HG02763 (cell line): ENCODE data around the gene CNTFR.

Experiments used
- ATAC-seq: cut with Tn5 transposase; IDR thresholded peaks from one replicate; pipeline ENCODE4 v1.9.1; 2021; ENCODE audit warnings: mild to moderate bottlenecking, moderate library complexity; ENCODE audit not compliant: unreplicated experiment

The CNTFR gene

DNA sequence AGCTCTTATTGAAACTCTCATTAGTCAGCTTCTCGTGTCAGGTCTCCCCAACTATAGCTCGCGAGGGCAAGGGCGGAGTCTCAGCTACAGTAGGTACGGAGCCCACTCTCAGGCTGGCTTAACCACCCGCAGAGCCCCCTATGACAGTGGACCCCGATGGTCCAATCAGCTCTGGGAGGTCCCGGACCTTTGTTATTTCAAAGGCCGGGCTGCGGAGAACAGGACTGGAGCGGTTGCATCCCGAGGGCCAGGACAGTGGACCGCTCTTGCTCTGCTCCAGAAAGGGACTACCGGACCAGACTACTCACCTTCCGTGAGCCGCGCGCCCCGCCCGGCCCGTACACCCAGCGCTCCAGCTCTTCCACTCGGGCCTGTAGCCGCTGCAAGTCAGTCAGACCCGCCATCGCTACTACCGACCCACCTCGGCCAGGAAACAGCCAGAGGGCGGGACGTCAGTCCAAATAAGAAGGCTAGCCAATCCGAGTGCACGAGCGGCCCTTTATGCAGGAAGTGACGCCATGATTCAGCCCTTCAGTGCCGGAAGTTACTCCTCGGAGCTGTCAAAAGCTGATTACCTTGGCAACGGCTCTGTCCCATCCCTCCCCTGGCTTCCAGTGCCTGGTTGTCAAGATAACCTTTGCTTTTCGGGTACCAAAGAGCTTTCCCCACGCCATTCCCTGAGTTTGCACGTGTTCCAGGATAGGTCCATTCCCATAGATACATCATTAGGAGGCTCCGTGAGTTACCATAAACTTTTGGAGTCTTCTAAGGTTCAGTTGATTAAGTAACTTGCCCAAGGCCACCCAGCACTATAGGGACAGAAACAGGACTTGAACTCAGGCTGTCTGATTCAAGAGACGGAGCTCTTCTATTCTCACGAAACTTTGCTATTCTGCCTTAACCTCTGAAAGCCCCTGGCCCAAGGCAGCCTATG is 30.8 kb upstream of the CNTFR start, which contains the start of gene DCTN3:
DCTN3 (minus strand) TSS at position 435 of the 934 bp plus-strand sequence; CDS start at position 404, 31 bp downstream.
- ATAC-seq: peak; percentile 99

DNA sequence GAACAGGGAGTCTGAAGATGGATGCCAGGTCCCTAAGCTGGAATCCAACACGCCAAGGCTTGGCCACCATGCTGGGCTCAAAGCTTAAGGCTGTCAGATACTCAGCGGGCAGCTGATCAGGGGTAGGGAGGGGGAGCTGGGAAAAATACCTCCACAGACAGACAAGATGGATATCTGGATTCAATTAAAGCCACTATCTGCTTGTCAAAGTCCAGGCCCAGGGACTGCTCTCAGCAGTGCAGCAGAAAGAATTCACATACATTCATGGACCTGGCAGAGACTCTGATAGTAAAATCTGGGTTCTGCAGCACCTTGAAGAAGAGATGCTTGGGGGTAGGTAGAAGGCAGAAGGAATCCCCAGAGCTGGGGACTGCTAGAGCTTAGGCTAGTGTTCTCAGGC is 25.6 kb upstream of the CNTFR start:
- ATAC-seq: no peak

DNA sequence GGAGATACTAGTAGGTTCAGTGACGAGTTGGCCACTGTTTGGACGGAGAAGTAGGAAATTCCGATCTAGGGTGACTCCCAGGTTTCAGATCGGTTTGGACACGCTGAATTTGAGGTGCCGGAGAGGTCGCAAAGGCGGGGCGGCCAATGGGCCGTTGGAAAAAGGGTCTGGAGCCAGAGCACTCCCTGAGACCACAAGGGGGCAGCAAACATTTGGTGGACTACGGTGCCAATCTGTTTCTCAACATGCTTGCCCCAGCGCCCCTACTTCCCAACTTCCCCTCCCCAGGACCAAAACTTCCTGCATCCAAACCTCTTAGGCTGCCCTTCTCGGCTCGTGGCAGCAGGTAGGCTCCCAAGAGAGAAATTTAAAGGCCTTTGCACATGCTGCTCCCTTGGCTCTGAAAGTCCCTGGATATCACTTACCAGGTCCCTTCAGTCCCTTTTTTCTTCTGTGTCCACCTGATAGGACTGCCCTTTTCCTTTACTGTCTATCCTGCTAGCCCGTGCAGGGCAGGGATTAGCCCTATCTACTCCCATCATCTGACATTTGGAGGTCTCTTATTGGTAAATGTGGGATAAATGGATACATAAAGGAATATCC is 23.4 kb upstream of the CNTFR start:
- no peak for ATAC-seq

DNA sequence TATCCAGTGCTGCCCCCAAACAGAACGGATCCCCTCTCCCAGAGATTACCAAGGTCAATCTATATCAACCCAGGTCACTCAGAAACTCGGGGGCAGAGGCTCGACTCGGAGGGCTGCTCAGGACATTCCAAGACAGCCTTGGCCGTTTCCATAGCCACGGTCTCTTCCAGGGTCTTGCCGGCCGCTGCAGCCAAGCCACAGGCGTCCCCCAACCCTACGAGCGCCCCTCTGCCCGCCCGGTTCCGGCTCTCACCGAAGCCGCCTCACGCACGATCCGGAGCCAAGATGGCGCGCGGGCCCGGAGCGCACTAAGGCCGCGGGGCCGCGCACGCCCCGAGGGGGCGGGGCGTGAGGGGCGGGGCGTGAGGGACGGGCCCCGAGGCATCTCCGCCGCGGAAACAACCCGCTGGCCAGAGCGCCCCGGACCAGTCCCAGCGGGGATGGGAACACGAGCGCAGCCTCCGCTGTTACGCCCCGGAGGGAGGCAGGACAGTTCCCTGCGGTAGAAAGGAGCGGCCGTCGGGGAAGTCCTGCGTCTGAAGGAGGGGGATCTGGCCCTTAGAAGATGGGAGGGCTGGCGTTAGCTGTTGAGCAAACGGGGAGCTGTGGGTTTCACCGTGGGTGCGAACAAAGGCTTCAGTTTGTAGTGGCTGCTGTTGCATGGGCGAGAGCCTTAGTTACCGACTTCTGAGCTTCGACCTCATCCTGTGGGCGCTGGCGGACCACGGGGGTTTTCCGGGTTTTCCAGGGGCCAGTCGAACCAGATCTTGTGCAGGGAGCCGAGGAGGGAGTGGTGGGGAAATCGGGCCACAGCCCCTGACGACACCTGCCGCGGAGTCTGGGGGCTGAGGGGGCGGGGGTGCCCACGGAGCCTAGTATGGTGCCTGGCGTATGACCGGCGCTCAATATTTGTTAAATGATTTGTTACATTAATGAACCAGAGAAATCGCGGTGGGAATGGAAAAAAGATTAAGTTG is 22.6 kb upstream of the CNTFR start, which contains the start of gene RPP25L:
RPP25L (minus strand) TSS at position 287 of the 977 bp plus-strand sequence. CDS start 801 bp downstream, outside the sequence.
- peak; percentile 81 for ATAC-seq

DNA sequence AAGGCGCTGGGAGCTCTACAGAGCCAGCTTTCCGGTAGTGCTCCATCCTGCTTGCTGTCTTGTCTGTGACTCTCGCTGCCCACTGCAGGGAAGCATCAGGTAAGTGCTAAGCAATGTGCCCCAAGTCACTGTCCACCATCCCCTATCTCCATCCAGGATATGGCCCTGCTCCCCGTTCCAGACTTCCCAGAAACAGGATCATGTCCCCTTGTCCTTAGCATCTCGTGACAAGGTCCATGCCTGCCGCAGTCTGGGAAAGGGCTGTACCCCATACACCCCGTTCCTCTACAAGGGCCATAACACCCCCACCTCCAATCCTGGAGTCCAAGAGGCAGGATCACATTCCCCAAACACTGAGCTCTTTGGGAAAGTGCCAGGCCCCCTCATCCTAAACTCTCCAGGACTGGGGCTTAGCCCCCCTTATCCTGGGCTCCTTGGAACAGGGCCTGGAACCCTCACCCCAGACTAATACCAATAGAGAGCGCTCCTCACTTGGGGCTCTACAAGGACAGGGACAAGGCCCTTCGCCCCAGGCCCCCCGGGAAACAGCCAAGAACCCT is 21.8 kb upstream of the CNTFR start:
- no peak for ATAC-seq

DNA sequence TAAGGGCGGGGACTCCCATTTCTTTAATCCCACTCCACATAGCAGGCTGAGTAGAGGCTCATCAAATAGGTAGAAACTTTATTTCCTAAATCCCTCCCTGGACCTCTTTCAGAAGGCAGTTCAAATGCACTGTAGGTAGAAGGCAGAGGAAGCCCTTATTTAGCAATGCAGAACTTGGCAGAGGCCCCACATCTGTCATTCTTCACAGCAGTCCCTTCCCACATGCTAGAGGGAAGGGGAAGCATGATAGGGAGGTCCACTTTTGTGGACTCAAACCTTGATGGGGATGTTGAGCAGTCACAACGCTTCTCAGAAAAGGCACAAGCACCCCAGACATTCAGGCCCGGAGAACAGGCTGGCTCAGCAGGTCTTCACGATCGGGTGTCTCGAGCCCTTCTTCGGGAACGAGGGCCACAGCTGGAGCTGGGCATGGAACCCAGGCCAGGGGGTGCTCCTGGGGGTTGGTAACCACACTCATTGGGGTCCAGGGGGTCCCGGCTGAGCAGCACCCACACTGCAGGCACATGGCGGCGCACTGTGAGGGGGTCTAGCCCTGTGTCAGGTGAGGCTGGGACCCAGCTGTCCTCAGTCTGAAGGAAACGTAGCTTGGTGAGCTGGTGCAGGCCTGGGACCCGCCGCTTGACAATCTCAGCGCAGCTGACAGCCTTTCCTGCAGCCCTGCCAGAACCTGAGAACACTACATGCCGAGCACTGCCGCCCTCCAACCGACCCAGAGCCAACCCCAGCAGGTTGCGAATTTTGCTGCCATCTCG is 21.1 kb upstream of the CNTFR start:
- ATAC-seq: no peak

DNA sequence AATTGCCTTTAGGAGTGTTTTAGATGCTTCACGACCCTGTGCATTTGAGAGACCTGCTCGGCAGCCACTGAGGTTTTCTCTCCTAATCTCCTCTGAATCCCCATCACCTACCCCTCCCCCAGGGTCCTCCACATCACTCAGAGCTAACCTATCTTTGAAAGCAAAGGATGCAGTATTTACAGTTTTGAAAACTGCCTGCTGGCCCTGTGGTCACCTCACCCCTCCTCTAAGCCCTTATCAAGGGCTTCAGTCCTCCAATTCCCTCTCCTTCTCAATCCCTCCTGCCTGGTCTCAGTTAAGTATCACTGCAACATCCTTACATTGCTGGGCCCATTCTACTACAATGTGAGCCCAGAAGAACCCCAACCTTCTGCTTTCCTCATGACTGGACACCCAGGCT is 17.8 kb upstream of the CNTFR start:
- no peak for ATAC-seq

DNA sequence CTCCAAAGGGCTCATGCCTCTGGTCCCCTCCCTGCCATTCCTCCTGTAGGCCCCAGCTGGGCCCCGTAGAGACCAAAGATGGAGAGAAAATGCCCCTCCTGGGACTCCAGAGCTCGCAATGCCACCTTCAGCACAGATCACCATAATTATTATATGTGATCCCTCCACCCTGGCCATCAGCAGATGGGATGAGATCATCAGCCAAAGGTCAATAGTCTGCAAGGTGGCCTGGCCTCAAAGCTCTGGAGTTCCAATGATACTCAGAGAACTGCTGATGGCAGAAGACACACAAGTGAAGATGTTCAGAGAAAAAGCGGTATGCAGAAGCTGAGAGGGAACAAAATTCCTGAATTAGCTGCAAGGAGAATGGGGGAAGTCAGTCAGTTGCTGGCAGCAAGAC is 17.4 kb upstream of the CNTFR start:
- ATAC-seq: no peak

DNA sequence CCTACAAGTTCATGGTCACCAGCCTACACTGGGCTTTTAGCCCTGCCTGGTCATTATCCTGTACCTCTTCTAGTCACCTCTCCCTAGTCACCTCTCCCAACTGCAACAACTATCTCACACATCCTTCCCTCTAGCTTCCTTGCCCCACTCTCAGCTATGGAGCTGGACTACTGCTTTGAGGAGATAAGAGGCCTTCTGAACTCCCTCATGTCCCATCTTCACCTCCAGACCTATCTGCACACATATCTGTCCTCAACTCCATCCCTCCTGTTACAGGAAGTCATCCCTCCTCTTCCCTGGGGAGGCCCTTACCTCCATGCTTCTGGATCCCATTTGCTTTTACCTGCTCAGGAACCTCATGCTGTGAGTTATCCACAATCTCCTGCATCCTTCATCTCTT is 16.7 kb upstream of the CNTFR start:
- no peak for ATAC-seq

DNA sequence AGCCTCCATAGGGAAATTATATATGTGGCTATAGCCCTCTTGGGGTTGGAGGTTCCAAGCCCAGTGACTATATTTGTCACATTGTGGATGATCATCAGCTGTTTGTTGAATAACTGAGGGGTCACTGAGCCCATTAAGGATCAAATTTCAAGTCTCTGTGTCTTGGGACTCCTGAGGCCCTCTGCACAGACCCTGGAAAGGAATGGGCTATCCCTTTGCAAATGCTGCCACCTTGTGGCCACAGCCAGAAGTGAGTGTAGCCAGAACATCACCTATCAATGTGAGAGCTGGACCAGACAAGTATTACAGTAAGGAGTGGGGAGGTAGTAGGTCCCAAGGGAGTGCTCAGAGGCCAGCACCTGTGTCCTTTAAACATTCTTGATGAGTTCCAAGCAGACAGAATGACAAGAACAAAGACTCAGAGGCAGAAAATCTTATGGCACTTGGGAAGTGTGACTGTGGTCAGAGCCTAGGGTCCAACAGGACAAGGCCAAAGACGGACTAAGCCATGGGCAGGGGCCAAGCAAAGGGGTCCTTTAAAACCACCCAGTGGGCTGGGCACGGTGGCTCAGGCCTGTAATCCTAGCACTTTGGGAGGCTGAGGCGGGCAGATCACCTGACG is 14.2 kb upstream of the CNTFR start:
- peak; percentile 66 for ATAC-seq

DNA sequence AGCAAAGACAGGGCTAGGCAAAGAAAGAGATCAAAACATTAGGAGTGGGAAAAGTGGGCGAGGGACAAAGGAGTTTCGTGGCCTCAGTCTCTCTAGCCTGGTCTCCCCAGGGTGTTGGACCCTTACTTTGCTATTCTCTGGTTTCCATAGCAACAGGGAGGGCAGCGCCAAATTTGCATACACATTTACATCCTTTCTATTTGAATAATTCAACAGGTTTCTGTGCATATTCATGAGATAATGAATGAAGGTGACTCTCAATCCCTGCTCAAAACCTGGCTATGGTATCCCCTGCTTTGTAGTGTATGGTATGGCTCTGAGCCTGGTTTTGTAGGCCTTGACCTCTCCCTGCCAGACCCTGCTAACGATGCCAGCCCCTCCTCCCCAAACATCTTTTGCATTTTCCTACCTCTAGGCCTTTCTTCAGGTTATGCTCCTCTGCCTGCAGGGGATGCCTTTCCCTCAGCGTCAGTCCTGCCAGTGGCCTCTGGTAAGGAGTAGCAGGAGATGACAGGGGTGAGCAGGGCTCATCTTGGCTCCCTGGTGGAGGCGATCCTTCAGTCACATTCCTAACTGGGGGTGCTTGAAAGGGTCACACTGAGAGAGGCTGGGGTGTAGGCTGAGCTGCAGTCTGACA is 12.5 kb upstream of the CNTFR start:
- no peak for ATAC-seq

DNA sequence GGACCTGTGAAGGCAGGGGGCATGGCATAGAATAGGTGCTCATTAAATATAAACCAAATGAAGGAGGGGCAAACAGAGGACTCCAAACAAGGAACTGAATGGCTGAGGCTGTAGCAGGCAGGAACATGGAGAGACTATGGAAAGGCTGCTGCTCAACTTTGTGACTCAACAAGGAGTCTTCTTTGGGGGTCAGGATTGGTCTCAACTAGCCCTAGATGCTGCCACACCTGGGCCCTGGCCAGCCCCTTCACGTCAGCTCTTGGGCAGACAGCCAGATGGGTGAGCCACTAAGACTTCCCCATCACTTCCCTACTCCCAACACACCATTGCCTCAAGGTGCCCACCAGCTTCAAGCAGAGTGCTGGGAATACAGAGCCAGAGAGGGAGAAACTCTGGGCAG is 11.4 kb upstream of the CNTFR start:
- no peak for ATAC-seq

DNA sequence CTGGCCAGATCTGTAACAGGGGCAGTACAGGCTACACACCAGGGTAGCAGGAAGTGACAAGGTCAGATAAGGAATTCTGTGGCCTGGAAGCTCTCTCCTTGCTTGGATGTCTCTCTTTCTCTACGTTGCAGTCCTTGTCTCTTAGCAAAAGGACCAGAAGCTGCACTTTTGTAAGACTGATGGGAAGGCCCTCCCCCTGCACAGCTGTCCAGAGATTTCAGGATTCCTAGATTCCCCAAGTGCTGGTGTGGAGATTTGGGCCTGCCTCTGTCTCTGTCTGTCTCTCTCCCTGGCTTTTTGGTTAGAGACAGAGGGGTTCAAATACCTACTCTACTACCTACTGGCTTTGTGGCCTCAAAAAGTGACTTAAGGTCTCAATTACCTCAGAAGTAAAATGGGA is 10.0 kb upstream of the CNTFR start:
- ATAC-seq: no peak

DNA sequence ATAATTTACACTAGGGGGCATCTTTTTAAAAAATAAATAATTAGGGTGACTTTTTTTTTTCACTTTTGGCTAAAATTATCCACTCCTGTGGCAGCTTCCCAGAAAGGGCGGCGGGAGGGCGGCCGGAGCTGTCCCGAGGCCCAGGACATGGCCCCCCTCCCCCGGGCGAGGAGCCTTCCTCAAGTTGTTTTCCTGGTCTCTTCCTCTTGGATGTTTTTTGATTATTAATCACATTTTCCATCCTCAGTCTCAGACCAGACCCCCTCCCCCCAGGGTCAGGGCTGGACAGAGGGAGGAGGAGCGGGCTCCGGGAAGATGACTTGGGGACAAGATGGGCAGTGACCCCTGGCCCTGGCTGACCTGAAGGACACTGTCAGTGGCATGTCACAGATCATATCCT is 4.7 kb upstream of the CNTFR start:
- no peak for ATAC-seq

DNA sequence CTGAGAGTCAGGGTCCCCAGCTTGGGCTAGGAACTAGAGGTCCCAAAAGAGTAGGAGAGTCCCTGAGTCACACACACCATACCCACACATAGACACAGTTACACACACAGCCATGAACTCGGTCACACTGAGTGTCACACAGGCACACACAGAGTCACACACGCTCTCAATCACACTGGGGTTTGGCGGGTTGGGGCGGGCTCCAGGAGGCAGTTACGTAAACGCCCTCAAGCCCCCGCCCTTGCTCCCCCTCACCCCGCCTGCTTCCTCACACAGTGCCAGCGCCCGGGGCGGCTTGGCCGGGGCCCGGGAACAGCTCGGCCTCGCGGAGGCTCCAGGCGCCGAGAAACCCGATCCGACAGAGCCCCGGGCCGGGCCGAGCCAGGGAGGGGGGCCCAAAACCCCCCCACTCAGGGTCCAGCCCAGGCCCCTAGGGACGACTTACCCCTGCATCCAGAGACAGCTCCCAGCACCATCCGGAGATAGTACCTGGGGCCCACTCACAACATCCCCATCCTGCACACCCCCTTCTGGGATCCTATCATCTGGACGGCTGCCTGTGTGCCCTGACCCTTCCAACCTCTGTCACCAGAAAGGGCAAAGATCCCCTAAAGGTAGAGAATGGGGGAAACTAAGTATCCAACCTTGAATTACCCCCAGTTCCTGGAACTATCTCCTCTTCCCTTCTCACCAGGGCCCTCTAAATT is 3.5 kb upstream of the CNTFR start:
- no peak for ATAC-seq

DNA sequence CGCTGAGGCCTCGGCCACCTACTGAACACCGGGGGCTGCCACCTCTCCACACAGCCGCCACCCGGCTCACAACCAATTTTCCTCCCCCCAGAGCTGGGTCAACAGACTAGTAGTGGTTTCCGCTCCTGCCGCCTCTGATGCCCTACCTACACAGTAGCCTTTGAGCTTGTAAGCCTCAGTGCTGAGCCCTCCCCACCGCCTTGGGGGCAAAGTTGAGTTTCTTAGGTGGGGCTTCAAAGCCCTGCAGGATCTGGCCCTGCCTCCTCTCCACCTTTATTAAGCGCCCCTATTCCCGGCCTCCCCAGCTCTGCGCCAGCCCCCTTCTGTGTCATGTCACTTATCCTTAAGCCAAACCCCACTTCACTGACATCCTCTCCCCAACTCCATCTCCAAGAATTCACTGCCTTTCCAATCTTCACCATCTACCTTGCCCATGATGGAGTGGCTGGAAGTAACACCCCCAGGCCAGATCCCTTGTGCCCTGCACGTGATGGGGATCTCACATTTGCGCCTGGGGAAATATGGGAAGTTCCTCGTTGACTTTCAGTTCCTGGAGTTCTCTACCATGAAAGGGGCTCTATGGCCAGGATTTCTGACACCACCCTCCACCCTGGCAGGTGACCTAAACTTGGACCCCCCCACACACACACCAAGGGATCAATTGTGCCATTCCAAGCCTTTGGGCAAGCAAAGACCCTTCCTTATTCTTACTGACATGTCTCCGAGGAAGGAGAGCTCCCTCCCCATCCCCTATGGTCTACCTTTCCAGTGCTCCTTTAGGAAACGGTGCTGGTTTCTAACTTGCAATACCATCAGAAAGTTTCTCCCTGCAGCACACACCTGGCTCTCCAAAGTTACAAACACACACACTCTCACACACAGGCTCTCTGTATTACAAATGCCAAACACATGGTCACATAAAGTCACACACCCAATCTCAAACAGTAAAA is 2.7 kb upstream of the CNTFR start:
- no peak for ATAC-seq

DNA sequence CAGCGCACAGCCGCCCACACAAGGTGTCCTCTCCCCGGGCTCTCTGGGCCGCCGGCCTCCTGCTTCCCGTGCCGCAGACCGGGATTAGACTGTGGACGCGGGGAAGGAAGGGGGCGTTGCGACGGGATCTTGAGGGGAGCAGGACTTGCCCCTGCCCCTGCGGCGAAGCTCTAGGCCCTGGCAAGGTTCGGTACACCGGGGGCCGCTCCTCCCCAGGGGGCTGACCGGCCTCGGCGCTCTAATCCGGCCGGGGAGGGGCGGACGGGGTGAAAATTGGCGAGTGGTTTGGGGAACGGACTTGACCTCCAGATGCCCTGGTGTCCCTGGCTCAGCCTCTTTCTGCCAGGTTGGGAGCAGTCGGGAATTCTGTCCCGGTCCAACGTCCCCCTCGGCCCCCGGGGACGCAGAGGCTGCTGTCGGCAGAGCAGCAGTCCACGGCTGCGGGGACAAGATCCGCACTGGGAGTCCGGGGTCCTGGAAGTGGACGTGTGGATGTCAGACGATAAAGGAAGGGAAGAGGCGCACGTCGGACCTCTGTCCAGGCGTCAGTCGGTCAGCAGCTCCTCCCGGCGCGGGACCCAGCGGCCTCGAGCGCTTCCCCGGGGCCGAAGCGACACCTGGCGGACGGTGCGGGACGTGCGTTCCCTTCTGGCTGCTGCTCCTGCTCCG is 1.9 kb upstream of the CNTFR start:
- ATAC-seq: peak; percentile 66
